Measurements from ENCODE around the gene UCHL3. TPM values are rescaled to one million over a fixed set of nuclear protein-coding genes. Genes with fewer than 3 reads are reported as not detected.

Gene UCHL3
- total RNA-seq, 4 donors from 2014 or later = 3.7 to 16.9 (median 13.7) TPM

DNA sequence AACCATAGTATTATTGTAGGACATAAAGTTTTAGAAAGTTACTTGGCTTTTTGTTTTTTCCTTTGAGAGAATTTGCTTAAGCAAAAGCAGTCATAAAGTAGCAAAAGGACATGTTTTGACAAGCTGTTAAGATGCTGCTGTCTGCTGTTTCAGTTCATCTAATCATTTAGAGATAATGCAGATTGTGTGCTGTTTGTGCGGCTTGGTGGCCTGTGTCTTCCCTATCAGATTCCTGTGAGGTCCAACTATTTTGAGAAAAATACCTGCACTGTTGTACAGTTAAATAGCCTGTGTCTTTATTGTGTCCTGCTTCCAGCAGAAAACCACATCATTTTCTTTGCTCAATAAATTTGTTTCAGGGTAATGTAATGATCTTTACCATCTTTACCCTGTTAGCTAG lies 20.0 kb downstream of the UCHL3 start:
- no peak overlapping the region for H3K27ac ChIP-seq
- no peaks in the 10 kb centered on the region for H3K27me3 ChIP-seq
- H3K9me3 ChIP-seq = no peaks in the 10 kb centered on the region
- H3K4me3 ChIP-seq = no peak overlapping the region
- TF ChIP-seq POLR2A (IDR thresholded peaks at IDR 0.05) = no peak
- TF ChIP-seq, protein P1, sequence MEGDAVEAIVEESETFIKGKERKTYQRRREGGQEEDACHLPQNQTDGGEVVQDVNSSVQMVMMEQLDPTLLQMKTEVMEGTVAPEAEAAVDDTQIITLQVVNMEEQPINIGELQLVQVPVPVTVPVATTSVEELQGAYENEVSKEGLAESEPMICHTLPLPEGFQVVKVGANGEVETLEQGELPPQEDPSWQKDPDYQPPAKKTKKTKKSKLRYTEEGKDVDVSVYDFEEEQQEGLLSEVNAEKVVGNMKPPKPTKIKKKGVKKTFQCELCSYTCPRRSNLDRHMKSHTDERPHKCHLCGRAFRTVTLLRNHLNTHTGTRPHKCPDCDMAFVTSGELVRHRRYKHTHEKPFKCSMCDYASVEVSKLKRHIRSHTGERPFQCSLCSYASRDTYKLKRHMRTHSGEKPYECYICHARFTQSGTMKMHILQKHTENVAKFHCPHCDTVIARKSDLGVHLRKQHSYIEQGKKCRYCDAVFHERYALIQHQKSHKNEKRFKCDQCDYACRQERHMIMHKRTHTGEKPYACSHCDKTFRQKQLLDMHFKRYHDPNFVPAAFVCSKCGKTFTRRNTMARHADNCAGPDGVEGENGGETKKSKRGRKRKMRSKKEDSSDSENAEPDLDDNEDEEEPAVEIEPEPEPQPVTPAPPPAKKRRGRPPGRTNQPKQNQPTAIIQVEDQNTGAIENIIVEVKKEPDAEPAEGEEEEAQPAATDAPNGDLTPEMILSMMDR (IDR thresholded peaks at IDR 0.05) = no peak
- peaks cover 0 to 51% (median 0%) of the 10 kb centered on the region in 3 donors for H3K36me3 ChIP-seq
- no peak for DNase-seq
- no peaks in the 10 kb centered on the region for H3K4me1 ChIP-seq

DNA sequence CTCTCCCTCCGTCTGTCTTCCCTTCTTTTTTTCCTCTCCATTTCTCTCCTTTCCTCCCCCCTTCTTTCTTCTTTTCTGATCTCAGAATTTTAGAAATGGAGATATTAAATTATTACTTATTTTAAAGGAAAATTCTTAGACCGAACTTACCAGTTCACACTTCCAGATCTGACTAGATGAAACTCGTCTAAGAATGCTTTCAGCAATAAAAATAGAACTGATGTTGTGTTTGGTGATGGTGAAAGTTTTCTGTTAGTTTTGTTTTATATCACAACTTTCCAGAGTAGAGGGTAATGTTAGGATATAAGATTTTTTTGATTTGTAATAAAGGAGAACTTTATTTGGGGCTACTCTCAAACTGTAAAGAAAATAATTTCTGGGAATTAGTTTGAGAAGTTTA lies 29.9 kb downstream of the UCHL3 start:
- Histone ChIP-seq H3K9me3 (no peaks in the 10 kb centered on the region), H3K4me3 (no peak overlapping the region), H3K4me1 (no peaks in the 10 kb centered on the region), H3K27me3 (no peaks in the 10 kb centered on the region), H3K36me3 (peaks cover 0 to 7% (median 0%) of the 10 kb centered on the region in 3 donors), H3K27ac (no peak overlapping the region)
- TF ChIP-seq, protein P1 (IDR thresholded peaks at IDR 0.05) = no peak
- no peak for DNase-seq

DNA sequence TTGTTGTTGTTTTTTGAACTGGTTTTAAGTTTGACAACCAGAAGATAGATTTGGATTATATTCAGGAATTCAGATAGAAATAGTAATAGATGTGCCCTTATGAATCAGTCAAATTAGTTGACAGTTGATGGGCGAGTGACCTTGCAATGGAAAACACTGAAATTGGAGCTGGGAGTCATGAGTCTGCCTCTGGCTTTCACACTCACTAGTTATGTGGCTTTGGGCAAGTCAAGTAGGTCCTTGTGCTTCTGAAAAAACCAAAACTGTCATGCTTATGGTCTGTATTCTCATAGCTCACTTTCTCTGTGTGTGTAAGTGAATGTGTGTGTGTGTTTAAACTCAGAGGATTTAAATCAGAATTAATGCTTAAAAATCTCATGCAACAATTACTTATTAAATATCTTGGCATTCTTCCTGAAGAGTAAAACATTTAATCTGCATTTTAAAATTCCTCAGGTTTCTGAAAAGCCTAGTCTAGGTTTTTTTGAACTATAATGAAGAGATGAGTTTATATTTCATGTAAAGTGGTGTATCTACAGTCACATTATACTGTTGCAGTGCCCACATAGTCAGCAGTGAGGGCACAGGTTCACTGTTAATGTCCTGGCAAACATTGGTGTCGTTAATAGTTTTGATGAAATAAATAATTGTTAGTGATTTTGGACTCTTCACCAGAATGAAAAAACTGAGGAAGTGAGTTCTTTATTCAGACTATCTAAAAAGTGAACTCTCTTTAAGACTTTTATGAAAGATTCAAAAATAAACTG lies 32.5 kb downstream of the UCHL3 start:
- no peak overlapping the region for H3K4me3 ChIP-seq
- TF ChIP-seq POLR2A (IDR thresholded peaks at IDR 0.05) = no peak
- TF ChIP-seq, protein P1 (IDR thresholded peaks at IDR 0.05) = no peak
- no peaks in the 10 kb centered on the region for H3K4me1 ChIP-seq
- H3K27me3 ChIP-seq = no peaks in the 10 kb centered on the region
- H3K36me3 ChIP-seq = no peaks in the 10 kb centered on the region
- H3K27ac ChIP-seq = no peak overlapping the region
- no peak for DNase-seq
- H3K9me3 ChIP-seq = peaks cover 0 to 3% (median 0%) of the 10 kb centered on the region in 4 donors

DNA sequence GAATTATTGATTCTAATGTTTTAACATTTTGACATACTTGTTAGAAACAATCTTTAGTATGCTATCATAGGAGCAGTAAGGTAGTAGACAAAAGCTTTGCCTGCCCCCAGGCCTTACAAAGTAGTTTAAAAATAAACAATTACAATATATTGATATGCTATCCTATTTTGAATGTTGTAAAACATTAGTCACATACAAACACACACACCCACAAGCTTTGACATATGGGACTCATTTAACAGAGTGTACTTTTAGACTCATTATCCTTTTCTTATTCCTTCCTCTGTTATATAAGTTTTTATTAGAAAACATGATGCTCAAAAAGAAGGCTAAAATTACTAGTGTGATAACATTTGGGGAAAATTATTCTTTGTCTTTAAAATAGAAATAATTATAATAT lies 33.5 kb downstream of the UCHL3 start:
- Histone ChIP-seq H3K36me3 (no peaks in the 10 kb centered on the region), H3K4me1 (no peaks in the 10 kb centered on the region), H3K4me3 (no peak overlapping the region), H3K9me3 (peaks cover 0 to 3% (median 0%) of the 10 kb centered on the region in 4 donors), H3K27me3 (no peaks in the 10 kb centered on the region), H3K27ac (no peak overlapping the region)
- DNase-seq = no peak
- TF ChIP-seq, protein P1 (IDR thresholded peaks at IDR 0.05) = no peak
- TF ChIP-seq POLR2A (IDR thresholded peaks at IDR 0.05) = no peak

- DNase-seq = no peak
- Histone ChIP-seq H3K27ac (no peak overlapping the region), H3K36me3 (peaks cover 0 to 9% (median 0%) of the 10 kb centered on the region in 3 donors), H3K27me3 (no peaks in the 10 kb centered on the region), H3K4me1 (no peaks in the 10 kb centered on the region), H3K9me3 (peaks cover 0 to 3% (median 0%) of the 10 kb centered on the region in 4 donors), H3K4me3 (no peak overlapping the region)
- TF ChIP-seq, protein P1 (IDR thresholded peaks at IDR 0.05) = no peak
- TF ChIP-seq POLR2A (IDR thresholded peaks at IDR 0.05) = no peak
These were observed 35.6 kb downstream of the UCHL3 start for GRCh38 chr13:75585153-75585552.
